Fibroblast of mammary gland (primary cell): ENCODE results near the gene SIRT3.

ENCODE experiments used
- DNase-seq: peaks from one replicate; pipeline ENCODE4 v3.0.0-alpha.2; 2010; ENCODE audit warnings: low read depth
- H3K4me3 ChIP-seq: 2 replicates; pipeline ENCODE4 v1.5.1; 2011; ENCODE audit warnings: low read depth, mild to moderate bottlenecking, low read length, moderate library complexity; ENCODE audit not compliant: control insufficient read depth
- CTCF ChIP-seq: conservative IDR thresholded peaks from 2 replicates; pipeline ENCODE4 v1.5.1; 2011; ENCODE audit warnings: low read depth, low read length, inconsistent platforms; ENCODE audit not compliant: control insufficient read depth, insufficient read depth

The SIRT3 gene

GRCh38 chr11:279040-279965, 43.2 kb upstream of the SIRT3 start:
- DNase-seq: no peak

GRCh38 chr11:278001-278951, 42.1 kb upstream of the SIRT3 start, which contains the start of gene NLRP6:
TSS of gene NLRP6 (plus strand) at chr11:278407. CDS start at chr11:278570, 163 bp downstream.
- DNase-seq: no peak
- TF ChIP-seq CTCF: no peak
- no peak within 1 kb of the TSS for H3K4me3 ChIP-seq

More at GRCh38 chr11:279040-279965, 43.2 kb upstream of the SIRT3 start:
- no peak overlapping the region for H3K4me3 ChIP-seq
- no peak for TF ChIP-seq CTCF

GRCh38 chr11:276219-276618, 40.1 kb upstream of the SIRT3 start:
- no peak for TF ChIP-seq CTCF
- no peak for DNase-seq
- no peak overlapping the region for H3K4me3 ChIP-seq

GRCh38 chr11:272931-273198, 36.7 kb upstream of the SIRT3 start:
- DNase-seq: no peak
- H3K4me3 ChIP-seq: no peak overlapping the region
- TF ChIP-seq CTCF: no peak

- no peak for DNase-seq
- H3K4me3 ChIP-seq: no peak overlapping the region
- TF ChIP-seq CTCF: no peak
Measured at GRCh38 chr11:272195-272930, 36.2 kb upstream of the SIRT3 start.

GRCh38 chr11:271319-271715, 35.2 kb upstream of the SIRT3 start:
- no peak for DNase-seq
- TF ChIP-seq CTCF: no peak
- no peak overlapping the region for H3K4me3 ChIP-seq
